HFF-Myc (cell line): ENCODE measurements around the gene BRMS1L.

Experiments used
- DNase-seq: peaks from one replicate; pipeline ENCODE4 v3.0.0-alpha.2; 2011; ENCODE audit warnings: low read depth; ENCODE audit errors: extremely low read depth
- H3K4me3 ChIP-seq: replicated peaks from 2 replicates; pipeline ENCODE4 v1.5.1; 2011; ENCODE audit warnings: low read depth, mild to moderate bottlenecking, control low read depth, low read length
- TF ChIP-seq, protein P1 (sequence below): IDR thresholded peaks from 2 replicates; pipeline ENCODE4 v1.5.1; 2012; ENCODE audit warnings: mild to moderate bottlenecking, low read depth, low read length, control low read depth; ENCODE audit errors: missing control alignments

BRMS1L gene

DNA sequence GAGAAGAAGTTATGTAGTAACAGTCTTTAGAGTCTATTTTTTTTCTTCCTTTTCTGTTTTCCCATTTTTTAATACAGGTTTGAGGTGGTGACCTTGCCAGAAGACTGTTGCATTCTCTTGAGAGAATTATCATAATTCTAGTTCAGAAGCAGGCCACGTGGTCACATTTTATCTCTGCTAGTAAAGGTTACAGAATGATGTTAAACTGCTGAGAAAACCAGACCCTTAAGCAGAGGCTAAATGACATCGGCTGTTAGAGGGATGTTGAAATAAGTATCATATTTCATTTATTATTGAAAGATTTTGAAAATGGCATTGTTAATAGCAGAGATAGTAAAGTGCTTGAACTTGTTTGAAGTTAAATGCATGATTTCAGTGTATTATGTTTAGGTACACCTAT is 49.2 kb downstream of the BRMS1L start:
- DNase-seq = no peak
- H3K4me3 ChIP-seq = no peak overlapping the region
- TF ChIP-seq, protein P1, sequence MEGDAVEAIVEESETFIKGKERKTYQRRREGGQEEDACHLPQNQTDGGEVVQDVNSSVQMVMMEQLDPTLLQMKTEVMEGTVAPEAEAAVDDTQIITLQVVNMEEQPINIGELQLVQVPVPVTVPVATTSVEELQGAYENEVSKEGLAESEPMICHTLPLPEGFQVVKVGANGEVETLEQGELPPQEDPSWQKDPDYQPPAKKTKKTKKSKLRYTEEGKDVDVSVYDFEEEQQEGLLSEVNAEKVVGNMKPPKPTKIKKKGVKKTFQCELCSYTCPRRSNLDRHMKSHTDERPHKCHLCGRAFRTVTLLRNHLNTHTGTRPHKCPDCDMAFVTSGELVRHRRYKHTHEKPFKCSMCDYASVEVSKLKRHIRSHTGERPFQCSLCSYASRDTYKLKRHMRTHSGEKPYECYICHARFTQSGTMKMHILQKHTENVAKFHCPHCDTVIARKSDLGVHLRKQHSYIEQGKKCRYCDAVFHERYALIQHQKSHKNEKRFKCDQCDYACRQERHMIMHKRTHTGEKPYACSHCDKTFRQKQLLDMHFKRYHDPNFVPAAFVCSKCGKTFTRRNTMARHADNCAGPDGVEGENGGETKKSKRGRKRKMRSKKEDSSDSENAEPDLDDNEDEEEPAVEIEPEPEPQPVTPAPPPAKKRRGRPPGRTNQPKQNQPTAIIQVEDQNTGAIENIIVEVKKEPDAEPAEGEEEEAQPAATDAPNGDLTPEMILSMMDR = no peak

DNA sequence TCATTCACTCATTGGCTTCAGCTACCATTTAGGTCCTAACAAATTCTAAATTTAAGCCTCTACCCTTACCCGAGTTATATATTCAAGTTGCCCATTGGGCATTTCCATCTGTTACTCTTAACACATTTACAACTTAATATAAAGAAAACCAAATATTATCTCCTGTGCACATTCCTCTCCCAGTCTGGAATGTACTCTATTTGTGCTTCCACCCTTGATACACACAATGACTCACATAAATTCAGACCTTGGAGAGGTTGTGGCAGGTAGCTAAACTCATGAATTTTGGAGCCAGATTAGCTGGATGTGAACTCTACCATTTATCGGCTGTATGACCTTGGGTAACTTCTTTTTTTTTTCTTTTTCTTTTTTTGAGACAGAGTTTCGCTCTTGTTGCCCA is 51.1 kb downstream of the BRMS1L start:
- DNase-seq = no peak
- TF ChIP-seq, protein P1 = no peak
- no peak overlapping the region for H3K4me3 ChIP-seq

DNA sequence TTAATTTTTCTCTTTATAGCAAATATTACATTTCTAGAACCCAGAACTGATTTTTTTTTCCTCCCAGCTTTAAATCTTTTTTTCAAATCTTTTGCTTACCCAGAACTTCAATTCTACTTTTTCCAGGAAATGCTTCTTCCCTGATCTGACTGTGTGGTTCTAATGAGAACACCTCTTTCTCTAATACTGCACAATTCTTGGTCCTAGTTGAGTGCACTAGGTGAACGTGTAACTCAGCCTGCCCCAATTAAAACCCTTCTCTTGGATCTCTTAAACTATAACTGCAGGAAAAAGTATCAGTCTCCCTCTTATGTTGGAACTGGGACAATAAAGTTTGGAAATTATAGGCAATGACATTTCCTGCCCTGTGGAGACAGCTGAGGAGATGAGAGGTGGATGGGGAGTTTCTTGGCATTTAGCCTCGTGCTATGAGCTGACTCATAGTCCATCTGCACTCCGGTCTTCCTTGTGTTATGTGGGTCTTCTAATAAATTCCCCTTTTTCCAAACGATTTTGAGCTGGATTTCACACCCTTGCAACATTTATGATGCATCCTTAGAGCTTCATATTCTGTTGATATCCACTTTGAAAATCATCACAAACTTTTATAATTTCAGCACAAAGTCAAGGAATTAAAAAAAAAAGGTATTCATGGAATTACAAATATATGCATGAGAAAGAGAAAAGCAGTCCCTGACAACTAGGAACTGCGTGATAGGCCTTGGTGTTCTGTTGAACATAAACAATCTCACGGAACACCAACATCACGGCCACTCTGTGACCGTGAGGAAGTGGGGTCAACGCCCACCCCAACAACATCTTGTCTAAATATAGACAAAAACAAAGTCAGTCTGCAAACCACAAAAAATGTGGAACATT is 52.4 kb downstream of the BRMS1L start:
- peak; percentile 93 for DNase-seq
- TF ChIP-seq, protein P1 = no peak
- no peak overlapping the region for H3K4me3 ChIP-seq

DNA sequence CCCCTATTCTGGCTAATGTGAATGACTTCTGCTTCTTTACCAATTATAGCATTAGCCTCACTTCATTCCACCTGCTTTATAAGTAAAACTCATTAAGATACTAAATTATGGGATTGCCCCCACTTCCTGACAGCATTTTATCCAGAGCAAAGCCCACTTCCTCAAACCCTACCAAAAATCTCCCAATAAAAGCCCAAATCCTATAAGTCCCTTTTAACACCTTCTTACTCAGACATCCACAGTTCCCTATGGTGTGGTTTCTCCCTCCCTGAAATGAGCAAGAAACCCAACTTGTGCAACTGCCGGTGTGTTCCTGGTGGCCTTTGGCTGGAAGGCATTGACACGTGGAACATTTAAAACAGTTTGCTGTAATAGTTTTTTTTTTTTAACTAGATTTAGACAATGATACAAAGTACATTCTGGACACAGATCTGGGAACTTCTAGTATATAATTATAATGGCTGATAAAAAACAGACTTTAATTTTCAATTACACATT is 53.1 kb downstream of the BRMS1L start:
- no peak overlapping the region for H3K4me3 ChIP-seq
- TF ChIP-seq, protein P1 = no peak
- no peak for DNase-seq

DNA sequence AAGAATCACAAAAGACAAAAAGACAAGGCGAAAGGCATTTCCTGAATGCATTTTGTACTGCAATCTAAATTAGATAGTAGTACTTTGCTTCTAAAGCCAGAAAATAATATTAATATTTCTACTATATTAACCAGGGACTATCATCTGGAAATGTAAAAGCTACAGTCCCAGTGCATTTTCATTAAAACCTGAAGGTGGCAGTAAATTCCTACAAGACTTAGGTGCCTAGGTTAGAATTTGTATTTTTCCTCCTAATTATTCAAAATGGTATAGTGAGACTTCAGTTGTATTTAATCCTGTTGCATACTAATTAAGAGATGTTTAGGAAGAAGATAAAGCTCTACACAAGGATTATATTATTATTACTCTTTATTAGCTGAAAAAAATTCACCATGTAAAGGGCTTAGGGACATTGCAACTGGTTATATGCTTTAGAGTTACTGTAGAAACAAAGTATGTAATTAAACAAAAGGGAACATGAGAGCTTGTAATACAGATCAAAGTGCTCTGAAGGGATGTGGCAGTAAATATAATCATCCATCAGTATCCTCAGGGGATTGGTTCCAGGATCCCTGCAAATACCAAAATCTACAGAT is 53.6 kb downstream of the BRMS1L start:
- DNase-seq = no peak
- no peak overlapping the region for H3K4me3 ChIP-seq
- TF ChIP-seq, protein P1 = peak; percentile 17

DNA sequence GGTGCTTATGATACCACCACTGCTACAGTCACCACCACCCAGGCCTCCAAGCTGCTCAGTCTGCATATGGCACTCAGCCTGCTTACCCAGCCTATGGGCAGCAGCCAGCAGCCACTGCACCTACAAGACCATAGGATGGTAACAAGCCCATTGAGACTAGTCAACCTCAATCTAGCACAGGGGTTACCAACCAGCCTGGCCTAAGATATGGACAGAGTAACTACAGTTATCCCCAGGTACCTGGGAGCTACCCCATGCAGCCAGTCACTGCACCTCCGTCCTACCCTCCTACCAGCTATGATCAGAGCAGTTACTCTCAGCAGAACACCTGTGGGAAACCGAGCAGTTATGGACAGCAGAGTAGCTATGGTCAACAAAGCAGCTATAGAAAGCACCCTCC is 55.1 kb downstream of the BRMS1L start:
- H3K4me3 ChIP-seq = no peak overlapping the region
- TF ChIP-seq, protein P1 = no peak
- DNase-seq = no peak
